ENCODE data around the gene ZNF358. TPM values are rescaled to one million over a fixed set of nuclear protein-coding genes. Genes with fewer than 3 reads are reported as not detected.

The ZNF358 gene
- total RNA-seq, 1 experiment from 2014 or later = 30.2 TPM

DNA sequence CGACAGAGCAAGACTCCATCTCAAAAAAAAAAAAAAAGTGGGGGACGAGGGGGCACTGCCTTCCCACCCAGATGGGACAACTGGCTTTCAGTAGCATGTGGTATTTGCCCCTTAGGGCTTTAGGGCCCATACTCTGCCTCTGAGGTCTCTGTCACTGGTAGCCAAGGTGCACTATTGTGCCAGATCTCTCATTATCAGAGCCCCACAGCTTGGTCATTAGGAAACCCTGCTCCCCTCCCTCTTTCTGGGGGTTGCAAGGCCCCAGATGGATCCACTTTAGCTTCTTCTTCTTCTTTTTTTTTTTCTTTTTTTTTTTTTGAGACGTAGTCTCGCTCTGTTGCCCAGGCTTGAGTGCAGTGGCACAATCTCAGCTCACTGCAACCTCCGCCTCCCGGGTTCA, 11.2 kb upstream of the ZNF358 start:
- CTCF ChIA-PET = no interaction called here

DNA sequence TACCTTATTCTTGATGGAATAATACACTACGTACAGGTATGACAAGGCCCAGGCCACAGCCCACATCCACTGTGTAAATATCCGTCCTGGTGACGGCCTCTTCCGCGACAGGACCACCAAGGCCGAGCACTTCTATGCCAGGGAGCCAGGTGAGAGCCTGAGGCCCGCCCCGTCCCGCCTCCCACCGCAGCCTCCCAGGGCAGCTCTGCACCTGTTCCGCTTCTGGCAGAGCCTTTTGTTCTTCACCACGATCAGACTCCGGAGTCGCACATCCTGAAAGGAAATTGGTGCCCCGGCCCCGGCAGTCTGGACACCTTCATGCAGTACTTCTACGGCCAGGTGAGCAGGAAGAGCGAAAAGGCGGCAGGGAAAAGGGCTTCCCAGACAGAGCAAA, 10.6 kb upstream of the ZNF358 start:
- in situ Hi-C loops (cut with HindIII; ENCODE audit: low pct_unique_long_range_greater_than_20kb, low sequenced_read_pairs) (no loop called here), intact Hi-C loops (cut with micrococcal nuclease; ENCODE audit: unreplicated experiment) (no loop called here)
- Histone ChIP-seq H3K9me3 (ENCODE audit: control insufficient read depth, insufficient read depth, low read depth, low read length) (no peaks in the 10 kb centered on the region), H3K4me1 (ENCODE audit: control insufficient read depth, insufficient read depth, low read length) (no peaks in the 10 kb centered on the region), H3K27ac (ENCODE audit: low read length) (no peak overlapping the region), H3K27me3 (ENCODE audit: control insufficient read depth, insufficient read depth, low read length) (no peaks in the 10 kb centered on the region), H3K36me3 (ENCODE audit: control insufficient read depth, insufficient read depth, low read length) (no peaks in the 10 kb centered on the region), H3K4me3 (ENCODE audit: low read depth in 2 of 2, low read length in 2 of 2) (peak overlapping the region in 1 of 2 experiments; percentile 43; a peak in 1 of 4 replicates)
- CTCF ChIA-PET = no interaction called here
- no TSS peak for BruUV-seq (replicated peaks)
- POLR2A ChIA-PET = no interaction called here
- TF ChIP-seq, protein P1, sequence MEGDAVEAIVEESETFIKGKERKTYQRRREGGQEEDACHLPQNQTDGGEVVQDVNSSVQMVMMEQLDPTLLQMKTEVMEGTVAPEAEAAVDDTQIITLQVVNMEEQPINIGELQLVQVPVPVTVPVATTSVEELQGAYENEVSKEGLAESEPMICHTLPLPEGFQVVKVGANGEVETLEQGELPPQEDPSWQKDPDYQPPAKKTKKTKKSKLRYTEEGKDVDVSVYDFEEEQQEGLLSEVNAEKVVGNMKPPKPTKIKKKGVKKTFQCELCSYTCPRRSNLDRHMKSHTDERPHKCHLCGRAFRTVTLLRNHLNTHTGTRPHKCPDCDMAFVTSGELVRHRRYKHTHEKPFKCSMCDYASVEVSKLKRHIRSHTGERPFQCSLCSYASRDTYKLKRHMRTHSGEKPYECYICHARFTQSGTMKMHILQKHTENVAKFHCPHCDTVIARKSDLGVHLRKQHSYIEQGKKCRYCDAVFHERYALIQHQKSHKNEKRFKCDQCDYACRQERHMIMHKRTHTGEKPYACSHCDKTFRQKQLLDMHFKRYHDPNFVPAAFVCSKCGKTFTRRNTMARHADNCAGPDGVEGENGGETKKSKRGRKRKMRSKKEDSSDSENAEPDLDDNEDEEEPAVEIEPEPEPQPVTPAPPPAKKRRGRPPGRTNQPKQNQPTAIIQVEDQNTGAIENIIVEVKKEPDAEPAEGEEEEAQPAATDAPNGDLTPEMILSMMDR (IDR thresholded peaks at IDR 0.05) = no peak
- TF ChIP-seq, protein P2, sequence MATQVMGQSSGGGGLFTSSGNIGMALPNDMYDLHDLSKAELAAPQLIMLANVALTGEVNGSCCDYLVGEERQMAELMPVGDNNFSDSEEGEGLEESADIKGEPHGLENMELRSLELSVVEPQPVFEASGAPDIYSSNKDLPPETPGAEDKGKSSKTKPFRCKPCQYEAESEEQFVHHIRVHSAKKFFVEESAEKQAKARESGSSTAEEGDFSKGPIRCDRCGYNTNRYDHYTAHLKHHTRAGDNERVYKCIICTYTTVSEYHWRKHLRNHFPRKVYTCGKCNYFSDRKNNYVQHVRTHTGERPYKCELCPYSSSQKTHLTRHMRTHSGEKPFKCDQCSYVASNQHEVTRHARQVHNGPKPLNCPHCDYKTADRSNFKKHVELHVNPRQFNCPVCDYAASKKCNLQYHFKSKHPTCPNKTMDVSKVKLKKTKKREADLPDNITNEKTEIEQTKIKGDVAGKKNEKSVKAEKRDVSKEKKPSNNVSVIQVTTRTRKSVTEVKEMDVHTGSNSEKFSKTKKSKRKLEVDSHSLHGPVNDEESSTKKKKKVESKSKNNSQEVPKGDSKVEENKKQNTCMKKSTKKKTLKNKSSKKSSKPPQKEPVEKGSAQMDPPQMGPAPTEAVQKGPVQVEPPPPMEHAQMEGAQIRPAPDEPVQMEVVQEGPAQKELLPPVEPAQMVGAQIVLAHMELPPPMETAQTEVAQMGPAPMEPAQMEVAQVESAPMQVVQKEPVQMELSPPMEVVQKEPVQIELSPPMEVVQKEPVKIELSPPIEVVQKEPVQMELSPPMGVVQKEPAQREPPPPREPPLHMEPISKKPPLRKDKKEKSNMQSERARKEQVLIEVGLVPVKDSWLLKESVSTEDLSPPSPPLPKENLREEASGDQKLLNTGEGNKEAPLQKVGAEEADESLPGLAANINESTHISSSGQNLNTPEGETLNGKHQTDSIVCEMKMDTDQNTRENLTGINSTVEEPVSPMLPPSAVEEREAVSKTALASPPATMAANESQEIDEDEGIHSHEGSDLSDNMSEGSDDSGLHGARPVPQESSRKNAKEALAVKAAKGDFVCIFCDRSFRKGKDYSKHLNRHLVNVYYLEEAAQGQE (IDR thresholded peaks at IDR 0.05; ENCODE audit: insufficient read depth in 1 of 2, low read depth in 2 of 2, low read length in 1 of 2) = no peak
- no peak for TF ChIP-seq TCF7L2 (IDR thresholded peaks at IDR 0.05; ENCODE audit: low read depth, low read length)
- TF ChIP-seq SIN3A (IDR thresholded peaks at IDR 0.05; ENCODE audit: borderline replicate concordance, insufficient read depth, low read depth, low read length) = no peak
- no peak for TF ChIP-seq POLR2AphosphoS5 (IDR thresholded peaks at IDR 0.05; ENCODE audit: low read depth, low read length)
- no peak for ATAC-seq
- no peak for DNase-seq (ENCODE audit: low read depth, low spot score)

More for the DNA sequence above, 11.2 kb upstream of the ZNF358 start:
- ATAC-seq (no peak), DNase-seq (ENCODE audit: low read depth, low spot score) (no peak)
- no peaks in the 10 kb centered on the region for H3K4me1 ChIP-seq (ENCODE audit: control insufficient read depth, insufficient read depth, low read length)
- BruUV-seq (replicated peaks) = no TSS peak
- no peaks in the 10 kb centered on the region for H3K27me3 ChIP-seq (ENCODE audit: control insufficient read depth, insufficient read depth, low read length)
- no peak overlapping the region for H3K4me3 ChIP-seq (ENCODE audit: low read depth in 2 of 2, low read length in 2 of 2)
- no peaks in the 10 kb centered on the region for H3K9me3 ChIP-seq (ENCODE audit: control insufficient read depth, insufficient read depth, low read depth, low read length)
- H3K27ac ChIP-seq (ENCODE audit: low read length) = no peak overlapping the region
- in situ Hi-C loops (cut with HindIII; ENCODE audit: low pct_unique_long_range_greater_than_20kb, low sequenced_read_pairs) = no loop called here
- POLR2A ChIA-PET = no interaction called here
- intact Hi-C loops (cut with micrococcal nuclease; ENCODE audit: unreplicated experiment) = no loop called here
- TF ChIP-seq SIN3A (IDR thresholded peaks at IDR 0.05; ENCODE audit: borderline replicate concordance, insufficient read depth, low read depth, low read length) = no peak
- H3K36me3 ChIP-seq (ENCODE audit: control insufficient read depth, insufficient read depth, low read length) = no peaks in the 10 kb centered on the region

DNA sequence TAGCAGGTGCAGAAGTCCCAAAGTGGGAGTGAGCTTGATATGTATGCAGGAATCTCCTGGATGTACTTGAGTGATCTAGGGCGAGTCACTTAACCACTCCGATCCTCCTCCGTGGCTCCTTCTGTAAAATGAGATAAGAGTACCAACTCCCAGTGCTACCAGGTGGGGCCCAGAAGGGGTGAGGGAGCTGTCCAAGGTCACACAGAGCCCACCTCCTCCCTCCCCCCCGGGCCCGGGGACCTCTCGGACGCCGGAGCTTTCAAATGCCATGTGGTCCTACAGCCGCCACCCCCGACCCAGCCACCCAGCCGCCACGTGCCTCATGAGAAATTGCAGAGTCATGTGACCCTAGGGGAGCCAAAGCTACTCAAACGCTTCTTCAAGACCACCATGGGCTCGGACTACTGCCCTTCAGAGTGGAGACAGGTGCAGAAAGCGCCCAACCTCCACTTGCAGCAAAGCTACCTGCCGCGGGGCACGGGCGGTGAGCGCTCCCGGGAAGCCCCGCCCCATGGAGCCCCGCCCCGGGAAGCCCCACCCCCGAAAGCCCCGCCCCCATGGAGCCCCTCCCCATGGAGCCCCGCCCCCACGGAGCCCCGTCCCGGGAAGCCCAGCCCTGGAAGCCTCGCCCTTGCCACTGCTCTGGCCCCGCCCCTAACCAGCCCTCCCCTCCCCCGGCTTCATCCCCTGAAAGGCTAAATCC, 10.1 kb upstream of the ZNF358 start:
- no peaks in the 10 kb centered on the region for H3K4me1 ChIP-seq (ENCODE audit: control insufficient read depth, insufficient read depth, low read length)
- CTCF ChIA-PET = interaction anchor here (0.7 kb wide), 1 partner anchor 9 kb away, joined by 8 read pairs; a partner anchor contains a TSS
- intact Hi-C loops (cut with micrococcal nuclease; ENCODE audit: unreplicated experiment) = no loop called here
- POLR2A ChIA-PET = interaction anchor here (0.6 to 0.7 kb wide), 2 partner anchors 14 to 412 kb away, joined by 3 to 4 read pairs; no protein-coding TSS in a partner anchor
- ATAC-seq (no peak), DNase-seq (ENCODE audit: low read depth, low spot score) (no peak)
- no peak for TF ChIP-seq TCF7L2 (IDR thresholded peaks at IDR 0.05; ENCODE audit: low read depth, low read length)
- TF ChIP-seq, protein P2 (IDR thresholded peaks at IDR 0.05; ENCODE audit: insufficient read depth in 1 of 2, low read depth in 2 of 2, low read length in 1 of 2) = peak in 1 of 2 experiments; percentile 55; a peak in 1 of 4 replicates
- no peaks in the 10 kb centered on the region for H3K9me3 ChIP-seq (ENCODE audit: control insufficient read depth, insufficient read depth, low read depth, low read length)
- in situ Hi-C loops (cut with HindIII; ENCODE audit: low pct_unique_long_range_greater_than_20kb, low sequenced_read_pairs) = no loop called here
- no peak overlapping the region for H3K27ac ChIP-seq (ENCODE audit: low read length)
- H3K4me3 ChIP-seq (ENCODE audit: low read depth in 2 of 2, low read length in 2 of 2) = peak overlapping the region; percentile 13 to 43; a peak in 3 of 4 replicates
- H3K27me3 ChIP-seq (ENCODE audit: control insufficient read depth, insufficient read depth, low read length) = no peaks in the 10 kb centered on the region
- BruUV-seq (replicated peaks) = no TSS peak
- no peaks in the 10 kb centered on the region for H3K36me3 ChIP-seq (ENCODE audit: control insufficient read depth, insufficient read depth, low read length)

Measured in Panc1 (cell line).